Chondrocyte (in vitro differentiated cells): ENCODE measurements around the gene EPHB1. TPM values are rescaled to one million over a fixed set of nuclear protein-coding genes. Genes with fewer than 3 reads are reported as not detected.

Source experiments
- DNase-seq: peaks from one replicate; pipeline ENCODE4 v3.0.0; 2021; ENCODE audit warnings: mixed read lengths, low spot score
- H3K27ac Mint-ChIP-seq: one replicate; pipeline ENCODE4 v1.8.0; 2021; ENCODE audit warnings: mild to moderate bottlenecking, moderate library complexity, mixed read lengths; ENCODE audit not compliant: unreplicated experiment
- H3K27me3 Mint-ChIP-seq: 2 replicates; pipeline ENCODE4 v1.8.0; 2021; ENCODE audit warnings: low read depth, mixed read lengths
- H3K36me3 Mint-ChIP-seq: 2 replicates; pipeline ENCODE4 v1.8.0; 2021; ENCODE audit warnings: low read depth, mixed read lengths
- H3K4me1 Mint-ChIP-seq: 2 replicates; pipeline ENCODE4 v1.8.0; 2021; ENCODE audit warnings: low read depth, mild to moderate bottlenecking, mixed read lengths
- H3K4me3 Mint-ChIP-seq: one replicate; pipeline ENCODE4 v1.8.0; 2021; ENCODE audit warnings: mild to moderate bottlenecking, moderate library complexity, mixed read lengths; ENCODE audit not compliant: unreplicated experiment
- H3K9me3 Mint-ChIP-seq: 2 replicates; pipeline ENCODE4 v1.8.0; 2021; ENCODE audit warnings: low read depth, mixed read lengths
- CTCF ChIP-seq: fragments of 200-600 bp; sonication (generic); IDR thresholded peaks from 2 replicates; pipeline ENCODE4 v1.5.0; 2021; ENCODE audit warnings: antibody characterized with exemption, mild to moderate bottlenecking, moderate library complexity
- total RNA-seq: library from RNA; stranded (reverse); gene quantifications from 3 replicates; pipeline ENCODE4 v1.2.1, GENCODE V29; 2021

Gene EPHB1
- total RNA-seq, 1 donor from 2014 or later = 1.7 TPM

- TF ChIP-seq CTCF = no peak
- Mint-ChIP-seq H3K27me3 (peaks cover 2% of the 10 kb centered on the region), H3K36me3 (no peaks in the 10 kb centered on the region), H3K27ac (no peak overlapping the region), H3K9me3 (no peaks in the 10 kb centered on the region), H3K4me3 (no peak overlapping the region), H3K4me1 (no peaks in the 10 kb centered on the region)
- no peak for DNase-seq
These were observed 287.6 kb downstream of the EPHB1 start for GRCh38 chr3:135082706-135083105.

GRCh38 chr3:135083179-135083578, 288.1 kb downstream of the EPHB1 start:
- peaks cover 2% of the 10 kb centered on the region for H3K27me3 Mint-ChIP-seq
- H3K4me1 Mint-ChIP-seq = no peaks in the 10 kb centered on the region
- H3K36me3 Mint-ChIP-seq = no peaks in the 10 kb centered on the region
- TF ChIP-seq CTCF = no peak
- no peak overlapping the region for H3K4me3 Mint-ChIP-seq
- H3K27ac Mint-ChIP-seq = no peak overlapping the region
- no peaks in the 10 kb centered on the region for H3K9me3 Mint-ChIP-seq
- no peak for DNase-seq

- DNase-seq = no peak
- Mint-ChIP-seq H3K4me1 (no peaks in the 10 kb centered on the region), H3K27ac (no peak overlapping the region), H3K36me3 (no peaks in the 10 kb centered on the region), H3K4me3 (no peak overlapping the region), H3K9me3 (no peaks in the 10 kb centered on the region), H3K27me3 (peaks cover 2% of the 10 kb centered on the region)
- no peak for TF ChIP-seq CTCF
These were observed 288.7 kb downstream of the EPHB1 start for GRCh38 chr3:135083756-135084155.

GRCh38 chr3:135084405-135084804, 289.3 kb downstream of the EPHB1 start:
- no peaks in the 10 kb centered on the region for H3K9me3 Mint-ChIP-seq
- no peaks in the 10 kb centered on the region for H3K4me1 Mint-ChIP-seq
- no peak overlapping the region for H3K4me3 Mint-ChIP-seq
- H3K27me3 Mint-ChIP-seq = peaks cover 2% of the 10 kb centered on the region
- DNase-seq = no peak
- TF ChIP-seq CTCF = no peak
- no peaks in the 10 kb centered on the region for H3K36me3 Mint-ChIP-seq
- no peak overlapping the region for H3K27ac Mint-ChIP-seq

- DNase-seq = no peak
- Mint-ChIP-seq H3K27me3 (peaks cover 2% of the 10 kb centered on the region), H3K4me3 (no peak overlapping the region), H3K36me3 (no peaks in the 10 kb centered on the region), H3K27ac (no peak overlapping the region), H3K9me3 (no peaks in the 10 kb centered on the region), H3K4me1 (no peaks in the 10 kb centered on the region)
- TF ChIP-seq CTCF = no peak
These were observed 289.9 kb downstream of the EPHB1 start for GRCh38 chr3:135084976-135085375.
